HEK293 (cell line): ENCODE results near the gene MAP3K20.

Experiments used
- GLI4 ChIP-seq: fragments of 450-650 bp; formaldehyde crosslinking; IDR thresholded peaks from 2 replicates; pipeline ENCODE4 v1.5.1; 2016; ENCODE audit warnings: missing biosample characterization, missing genetic modification characterization
- GLIS2 ChIP-seq: fragments of 450-650 bp; formaldehyde crosslinking; IDR thresholded peaks from 2 replicates; pipeline ENCODE4 v1.5.1; 2016; ENCODE audit warnings: missing biosample characterization, missing genetic modification characterization
- HOXA7 ChIP-seq: sonication (generic); formaldehyde crosslinking; IDR thresholded peaks from 2 replicates; pipeline ENCODE4 v1.8.1; 2022; ENCODE audit warnings: missing genetic modification reagents, borderline replicate concordance
- IKZF3 ChIP-seq: fragments of 450-650 bp; IDR thresholded peaks from 2 replicates; pipeline ENCODE4 v1.5.0; 2018; ENCODE audit warnings: missing biosample characterization, mild to moderate bottlenecking, missing genetic modification characterization, moderate library complexity
- MYNN ChIP-seq: fragments of 450-650 bp; formaldehyde crosslinking; IDR thresholded peaks from 2 replicates; pipeline ENCODE4 v1.5.1; 2016; ENCODE audit warnings: missing biosample characterization, missing genetic modification characterization, borderline replicate concordance
- YY2 ChIP-seq: fragments of 450-650 bp; formaldehyde crosslinking; IDR thresholded peaks from 2 replicates; pipeline ENCODE4 v1.5.1; 2016; ENCODE audit warnings: missing biosample characterization, missing genetic modification characterization
- ZBTB11 ChIP-seq: fragments of 450-650 bp; formaldehyde crosslinking; conservative IDR thresholded peaks from 2 replicates; pipeline ENCODE4 v1.5.1; 2016; ENCODE audit warnings: low read depth, missing biosample characterization, missing genetic modification characterization
- ZBTB20 ChIP-seq: fragments of 450-650 bp; formaldehyde crosslinking; IDR thresholded peaks from 2 replicates; pipeline ENCODE4 v1.5.1; 2016; ENCODE audit warnings: missing biosample characterization, missing genetic modification characterization
- ZBTB7A ChIP-seq: fragments of 450-650 bp; formaldehyde crosslinking; IDR thresholded peaks from 2 replicates; pipeline ENCODE4 v1.5.1; 2016; ENCODE audit warnings: low read depth, missing biosample characterization, missing genetic modification characterization
- ZBTB8A ChIP-seq: fragments of 450-650 bp; formaldehyde crosslinking; IDR thresholded peaks from 2 replicates; pipeline ENCODE4 v1.5.1; 2016; ENCODE audit warnings: missing biosample characterization, missing genetic modification characterization
- ZFP3 ChIP-seq: fragments of 450-650 bp; formaldehyde crosslinking; IDR thresholded peaks from 2 replicates; pipeline ENCODE4 v1.5.1; 2016; ENCODE audit warnings: low read depth, missing biosample characterization, missing genetic modification characterization
- ZNF140 ChIP-seq: fragments of 450-650 bp; formaldehyde crosslinking; IDR thresholded peaks from 2 replicates; pipeline ENCODE4 v1.5.1; 2016; ENCODE audit warnings: missing biosample characterization, missing genetic modification characterization
- ZNF16 ChIP-seq: fragments of 450-650 bp; formaldehyde crosslinking; IDR thresholded peaks from 2 replicates; pipeline ENCODE4 v1.5.1; 2016; ENCODE audit warnings: low read depth, missing biosample characterization, missing genetic modification characterization
- ZNF19 ChIP-seq: fragments of 450-650 bp; formaldehyde crosslinking; IDR thresholded peaks from 2 replicates; pipeline ENCODE4; 2016; ENCODE audit warnings: missing biosample characterization, missing genetic modification characterization, low read depth
- ZNF221 ChIP-seq: fragments of 450-650 bp; formaldehyde crosslinking; IDR thresholded peaks from 2 replicates; pipeline ENCODE4 v1.5.1; 2017; ENCODE audit warnings: missing biosample characterization, missing genetic modification characterization, borderline replicate concordance
- ZNF24 ChIP-seq: fragments of 450-650 bp; formaldehyde crosslinking; IDR thresholded peaks from 2 replicates; pipeline ENCODE4 v1.5.1; 2016; ENCODE audit warnings: missing biosample characterization, missing genetic modification characterization
- ZNF302 ChIP-seq: fragments of 450-650 bp; formaldehyde crosslinking; IDR thresholded peaks from 2 replicates; pipeline ENCODE4 v1.5.1; 2016; ENCODE audit warnings: missing biosample characterization, missing genetic modification characterization, low read depth
- ZNF335 ChIP-seq: fragments of 450-650 bp; formaldehyde crosslinking; conservative IDR thresholded peaks from 2 replicates; pipeline ENCODE4 v1.5.1; 2016; ENCODE audit warnings: missing biosample characterization, missing genetic modification characterization
- ZNF391 ChIP-seq: fragments of 450-650 bp; formaldehyde crosslinking; IDR thresholded peaks from 2 replicates; pipeline ENCODE4 v1.5.1; 2016; ENCODE audit warnings: low read depth, missing biosample characterization, missing genetic modification characterization, borderline replicate concordance
- ZNF404 ChIP-seq: fragments of 450-650 bp; formaldehyde crosslinking; IDR thresholded peaks from 2 replicates; pipeline ENCODE4 v1.5.1; 2017; ENCODE audit warnings: missing biosample characterization, missing genetic modification characterization
- ZNF426 ChIP-seq: fragments of 450-650 bp; formaldehyde crosslinking; IDR thresholded peaks from 2 replicates; pipeline ENCODE4 v1.5.1; 2017; ENCODE audit warnings: missing biosample characterization, missing genetic modification characterization, mild to moderate bottlenecking, inconsistent platforms, moderate library complexity
- ZNF561 ChIP-seq: fragments of 450-650 bp; IDR thresholded peaks from 2 replicates; pipeline ENCODE4 v1.5.1; 2018; ENCODE audit warnings: missing biosample characterization, missing genetic modification characterization, borderline replicate concordance
- ZNF585B ChIP-seq: fragments of 450-650 bp; formaldehyde crosslinking; IDR thresholded peaks from 2 replicates; pipeline ENCODE4 v1.5.1; 2016; ENCODE audit warnings: missing biosample characterization, missing genetic modification characterization
- ZNF596 ChIP-seq: fragments of 450-650 bp; IDR thresholded peaks from 2 replicates; pipeline ENCODE4 v1.5.0; 2018; ENCODE audit warnings: missing biosample characterization, mild to moderate bottlenecking, missing genetic modification characterization, moderate library complexity
- ZNF660 ChIP-seq: fragments of 450-650 bp; IDR thresholded peaks from 2 replicates; pipeline ENCODE4 v1.5.1; 2018; ENCODE audit warnings: missing biosample characterization, mild to moderate bottlenecking, missing genetic modification characterization
- ZNF707 ChIP-seq: fragments of 450-650 bp; formaldehyde crosslinking; IDR thresholded peaks from 2 replicates; pipeline ENCODE4 v1.5.1; 2016; ENCODE audit warnings: missing biosample characterization, missing genetic modification characterization
- ZNF776 ChIP-seq: fragments of 450-650 bp; formaldehyde crosslinking; IDR thresholded peaks from 2 replicates; pipeline ENCODE4 v1.5.0; 2017; ENCODE audit warnings: missing biosample characterization, missing genetic modification characterization, borderline replicate concordance
- ZNF791 ChIP-seq: fragments of 450-650 bp; formaldehyde crosslinking; IDR thresholded peaks from 2 replicates; pipeline ENCODE4 v1.5.1; 2016; ENCODE audit warnings: missing biosample characterization, missing genetic modification characterization
- TF ChIP-seq, protein P1 (sequence below): fragments of 450-650 bp; formaldehyde crosslinking; IDR thresholded peaks from 2 replicates; pipeline ENCODE4 v1.5.1; 2017; ENCODE audit warnings: missing biosample characterization, missing genetic modification characterization
- TF ChIP-seq, protein P2 (sequence below): fragments of 450-650 bp; formaldehyde crosslinking; IDR thresholded peaks from 2 replicates; pipeline ENCODE4 v1.5.1; 2017; ENCODE audit warnings: missing biosample characterization, missing genetic modification characterization
- TF ChIP-seq, protein P3 (sequence below): fragments of 450-650 bp; formaldehyde crosslinking; IDR thresholded peaks from 2 replicates; pipeline ENCODE4 v1.5.1; 2016; ENCODE audit warnings: missing biosample characterization, missing genetic modification characterization
- TF ChIP-seq, protein P4 (sequence below): fragments of 450-650 bp; formaldehyde crosslinking; optimal IDR thresholded peaks from 2 replicates; pipeline ENCODE3; 2016; ENCODE audit warnings: missing biosample characterization, mild to moderate bottlenecking, missing genetic modification characterization

MAP3K20 gene

GRCh38 chr2:173075056-173075780 is 428 bp upstream of the MAP3K20 start (continued):
- TF ChIP-seq, protein P1, sequence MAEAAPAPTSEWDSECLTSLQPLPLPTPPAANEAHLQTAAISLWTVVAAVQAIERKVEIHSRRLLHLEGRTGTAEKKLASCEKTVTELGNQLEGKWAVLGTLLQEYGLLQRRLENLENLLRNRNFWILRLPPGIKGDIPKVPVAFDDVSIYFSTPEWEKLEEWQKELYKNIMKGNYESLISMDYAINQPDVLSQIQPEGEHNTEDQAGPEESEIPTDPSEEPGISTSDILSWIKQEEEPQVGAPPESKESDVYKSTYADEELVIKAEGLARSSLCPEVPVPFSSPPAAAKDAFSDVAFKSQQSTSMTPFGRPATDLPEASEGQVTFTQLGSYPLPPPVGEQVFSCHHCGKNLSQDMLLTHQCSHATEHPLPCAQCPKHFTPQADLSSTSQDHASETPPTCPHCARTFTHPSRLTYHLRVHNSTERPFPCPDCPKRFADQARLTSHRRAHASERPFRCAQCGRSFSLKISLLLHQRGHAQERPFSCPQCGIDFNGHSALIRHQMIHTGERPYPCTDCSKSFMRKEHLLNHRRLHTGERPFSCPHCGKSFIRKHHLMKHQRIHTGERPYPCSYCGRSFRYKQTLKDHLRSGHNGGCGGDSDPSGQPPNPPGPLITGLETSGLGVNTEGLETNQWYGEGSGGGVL = peak; percentile 47; the same call in 1 of the 2 replicates
- TF ChIP-seq ZNF585B (no peak), IKZF3 (tag by site-specific recombination) (no peak), ZNF391 (tag by site-specific recombination) (no peak), ZBTB20 (tag by site-specific recombination) (peak; percentile 14; the same call in 1 of the 2 replicates), ZNF16 (no peak), ZNF596 (tag by site-specific recombination) (no peak), ZNF404 (tag by site-specific recombination) (no peak), YY2 (tag by site-specific recombination) (no peak), ZBTB11 (tag by site-specific recombination) (no peak), ZNF707 (tag by site-specific recombination) (no peak), ZNF791 (tag by site-specific recombination) (no peak), ZNF776 (tag by site-specific recombination) (no peak), ZNF302 (tag by site-specific recombination) (no peak), ZFP3 (tag by site-specific recombination) (no peak), ZNF561 (0 out of 2 replicates have a peak, but pooled peaks have one; percentile 33), GLIS2 (tag by site-specific recombination) (peak; percentile 49; the same call in 1 of the 2 replicates), ZNF221 (tag by site-specific recombination) (no peak), ZNF335 (tag by site-specific recombination) (peak; percentile 82), ZBTB7A (tag by site-specific recombination) (no peak), ZNF24 (tag by site-specific recombination) (no peak), ZNF140 (tag by site-specific recombination) (no peak), ZBTB8A (tag by site-specific recombination) (peak; percentile 94), ZNF660 (no peak), HOXA7 (CRISPR knock-in tag) (no peak), ZNF426 (no peak), GLI4 (tag by site-specific recombination) (no peak), MYNN (tag by site-specific recombination) (no peak), ZNF19 (no peak)
- TF ChIP-seq, protein P2, sequence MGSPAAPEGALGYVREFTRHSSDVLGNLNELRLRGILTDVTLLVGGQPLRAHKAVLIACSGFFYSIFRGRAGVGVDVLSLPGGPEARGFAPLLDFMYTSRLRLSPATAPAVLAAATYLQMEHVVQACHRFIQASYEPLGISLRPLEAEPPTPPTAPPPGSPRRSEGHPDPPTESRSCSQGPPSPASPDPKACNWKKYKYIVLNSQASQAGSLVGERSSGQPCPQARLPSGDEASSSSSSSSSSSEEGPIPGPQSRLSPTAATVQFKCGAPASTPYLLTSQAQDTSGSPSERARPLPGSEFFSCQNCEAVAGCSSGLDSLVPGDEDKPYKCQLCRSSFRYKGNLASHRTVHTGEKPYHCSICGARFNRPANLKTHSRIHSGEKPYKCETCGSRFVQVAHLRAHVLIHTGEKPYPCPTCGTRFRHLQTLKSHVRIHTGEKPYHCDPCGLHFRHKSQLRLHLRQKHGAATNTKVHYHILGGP (tag by site-specific recombination) = no peak
- TF ChIP-seq, protein P3, sequence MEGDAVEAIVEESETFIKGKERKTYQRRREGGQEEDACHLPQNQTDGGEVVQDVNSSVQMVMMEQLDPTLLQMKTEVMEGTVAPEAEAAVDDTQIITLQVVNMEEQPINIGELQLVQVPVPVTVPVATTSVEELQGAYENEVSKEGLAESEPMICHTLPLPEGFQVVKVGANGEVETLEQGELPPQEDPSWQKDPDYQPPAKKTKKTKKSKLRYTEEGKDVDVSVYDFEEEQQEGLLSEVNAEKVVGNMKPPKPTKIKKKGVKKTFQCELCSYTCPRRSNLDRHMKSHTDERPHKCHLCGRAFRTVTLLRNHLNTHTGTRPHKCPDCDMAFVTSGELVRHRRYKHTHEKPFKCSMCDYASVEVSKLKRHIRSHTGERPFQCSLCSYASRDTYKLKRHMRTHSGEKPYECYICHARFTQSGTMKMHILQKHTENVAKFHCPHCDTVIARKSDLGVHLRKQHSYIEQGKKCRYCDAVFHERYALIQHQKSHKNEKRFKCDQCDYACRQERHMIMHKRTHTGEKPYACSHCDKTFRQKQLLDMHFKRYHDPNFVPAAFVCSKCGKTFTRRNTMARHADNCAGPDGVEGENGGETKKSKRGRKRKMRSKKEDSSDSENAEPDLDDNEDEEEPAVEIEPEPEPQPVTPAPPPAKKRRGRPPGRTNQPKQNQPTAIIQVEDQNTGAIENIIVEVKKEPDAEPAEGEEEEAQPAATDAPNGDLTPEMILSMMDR (tag by site-specific recombination) = no peak
- TF ChIP-seq, protein P4, sequence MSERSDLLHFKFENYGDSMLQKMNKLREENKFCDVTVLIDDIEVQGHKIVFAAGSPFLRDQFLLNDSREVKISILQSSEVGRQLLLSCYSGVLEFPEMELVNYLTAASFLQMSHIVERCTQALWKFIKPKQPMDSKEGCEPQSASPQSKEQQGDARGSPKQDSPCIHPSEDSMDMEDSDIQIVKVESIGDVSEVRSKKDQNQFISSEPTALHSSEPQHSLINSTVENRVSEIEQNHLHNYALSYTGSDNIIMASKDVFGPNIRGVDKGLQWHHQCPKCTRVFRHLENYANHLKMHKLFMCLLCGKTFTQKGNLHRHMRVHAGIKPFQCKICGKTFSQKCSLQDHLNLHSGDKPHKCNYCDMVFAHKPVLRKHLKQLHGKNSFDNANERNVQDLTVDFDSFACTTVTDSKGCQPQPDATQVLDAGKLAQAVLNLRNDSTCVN (tag by site-specific recombination) = no peak
